OCI-LY7 (cell line): ENCODE results near the gene CORO7.

ENCODE experiments used
- CTCF ChIP-seq: fragments of 200-600 bp; sonication (generic); conservative IDR thresholded peaks from 2 replicates; pipeline ENCODE4 v1.5.1; 2014; ENCODE audit warnings: mild to moderate bottlenecking, antibody characterized with exemption, low read length, moderate library complexity, mixed read lengths
- EZH2phosphoT487 ChIP-seq: fragments of 200-600 bp; sonication (generic); IDR thresholded peaks from 2 replicates; pipeline ENCODE4 v1.6.1; 2018; ENCODE audit warnings: low read depth, borderline replicate concordance, mild to moderate bottlenecking, mixed run types, antibody characterized with exemption, low read length, moderate library complexity, mixed read lengths

- TF ChIP-seq CTCF (no peak), EZH2phosphoT487 (no peak)
Observed at GRCh38 chr16:4384509-4384942, 31.9 kb downstream of the CORO7 start.
